Measurements from ENCODE around the gene ANKRD33.

The ANKRD33 gene

DNA sequence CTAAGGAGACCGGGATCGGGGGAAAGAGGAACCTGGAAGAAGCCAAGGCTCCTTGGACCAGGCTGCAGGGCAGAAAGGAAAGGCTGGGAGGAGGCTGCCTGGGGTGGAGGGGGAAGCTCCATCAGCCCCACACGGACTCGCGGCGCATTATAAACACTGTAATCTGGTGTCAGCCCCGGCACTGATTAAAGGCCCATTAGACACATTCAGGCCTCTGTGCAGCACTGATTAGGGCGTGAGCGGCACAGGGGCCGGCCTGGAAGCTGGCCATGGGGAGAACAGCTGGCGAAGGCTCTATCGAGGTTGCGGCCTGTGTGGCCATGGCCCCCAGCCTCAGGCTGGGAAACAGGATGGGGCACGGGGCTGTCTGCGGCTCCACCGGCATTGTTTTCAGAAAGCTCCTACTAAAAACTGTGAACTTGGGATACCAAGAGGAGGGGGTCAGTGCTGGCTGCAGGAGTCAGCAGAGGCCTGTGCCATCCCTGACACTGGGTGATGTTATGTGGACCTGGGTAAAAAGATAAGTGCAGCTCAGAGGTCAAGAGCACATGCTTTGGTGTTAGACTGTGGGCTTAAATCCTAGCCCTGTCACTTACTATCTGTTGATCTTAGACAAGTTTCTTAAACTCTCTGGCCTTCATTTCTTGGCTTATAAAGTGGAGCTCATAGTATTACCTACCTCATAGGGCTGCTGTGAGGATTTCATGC, 30.0 kb downstream of the ANKRD33 start:
- Histone ChIP-seq H3K4ac (ENCODE audit: low read depth, low read length) (no peak overlapping the region), H2AK5ac (ENCODE audit: low read length) (no peak overlapping the region), H3K4me2 (ENCODE audit: low read length) (no peak overlapping the region), H3K18ac (ENCODE audit: low read length) (no peak overlapping the region), H3K27me3 (ENCODE audit: insufficient read depth, low read length, poor library complexity) (no peaks in the 10 kb centered on the region), H3K9ac (ENCODE audit: low read length) (peak overlapping the region; percentile 12), H3K23ac (ENCODE audit: low read length) (no peak overlapping the region), H2BK5ac (ENCODE audit: low read length) (no peak overlapping the region), H4K5ac (ENCODE audit: low read length) (no peak overlapping the region), H4K8ac (ENCODE audit: low read depth, low read length) (no peak overlapping the region), H3K4me3 (ENCODE audit: low read length) (no peak overlapping the region), H3K79me2 (ENCODE audit: control insufficient read depth, insufficient read depth, low read length) (no peaks in the 10 kb centered on the region), H2BK120ac (ENCODE audit: low read depth, low read length) (no peak overlapping the region), H3K27ac (ENCODE audit: low read depth, low read length) (no peak overlapping the region), H3K4me1 (ENCODE audit: control insufficient read depth, low read depth, low read length) (peaks cover 2% of the 10 kb centered on the region), H2BK15ac (replicated peaks; ENCODE audit: low read depth) (no peak overlapping the region), H3K79me1 (ENCODE audit: low read length) (no peaks in the 10 kb centered on the region), H3K36me3 (ENCODE audit: control insufficient read depth, insufficient read depth, low read length) (no peaks in the 10 kb centered on the region), H3K56ac (ENCODE audit: low read length) (peak overlapping the region; percentile 67)
- WGBS (ENCODE audit: extremely low coverage, insufficient coverage, low lambda C conversion rate), result no CpG with 5 or more reads among the region's 16 CpGs
- DNase-seq, result no peak

DNA sequence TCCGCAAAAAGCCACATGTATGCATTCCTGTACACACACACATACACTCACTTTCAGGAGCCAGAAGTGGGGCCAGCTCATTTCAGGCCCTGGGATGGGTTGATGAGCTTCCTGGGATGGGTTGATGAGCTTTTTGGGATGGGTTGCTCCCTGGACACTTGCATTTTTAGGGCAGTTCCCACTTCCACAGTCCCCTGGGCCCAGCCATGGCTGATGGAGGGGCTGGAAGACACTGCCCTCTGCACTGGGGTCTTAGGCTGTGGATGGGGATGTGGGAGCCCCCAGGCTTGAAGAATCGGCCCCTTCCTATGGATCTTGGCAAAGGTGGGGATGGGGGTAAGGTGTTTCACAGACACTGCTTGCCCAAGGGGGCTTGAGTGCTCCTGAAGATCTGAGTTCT, 32.1 kb downstream of the ANKRD33 start:
- no peaks in the 10 kb centered on the region for H3K79me1 ChIP-seq (ENCODE audit: low read length)
- H2BK5ac ChIP-seq (ENCODE audit: low read length), result no peak overlapping the region
- no peak overlapping the region for H4K8ac ChIP-seq (ENCODE audit: low read depth, low read length)
- H2BK15ac ChIP-seq (replicated peaks; ENCODE audit: low read depth), result no peak overlapping the region
- no peak overlapping the region for H3K56ac ChIP-seq (ENCODE audit: low read length)
- no peak overlapping the region for H3K27ac ChIP-seq (ENCODE audit: low read depth, low read length)
- no peak overlapping the region for H3K18ac ChIP-seq (ENCODE audit: low read length)
- H3K36me3 ChIP-seq (ENCODE audit: control insufficient read depth, insufficient read depth, low read length), result no peaks in the 10 kb centered on the region
- no peaks in the 10 kb centered on the region for H3K79me2 ChIP-seq (ENCODE audit: control insufficient read depth, insufficient read depth, low read length)
- H3K4me1 ChIP-seq (ENCODE audit: control insufficient read depth, low read depth, low read length), result peaks cover 7% of the 10 kb centered on the region
- H2AK5ac ChIP-seq (ENCODE audit: low read length), result no peak overlapping the region
- no peak overlapping the region for H3K4me2 ChIP-seq (ENCODE audit: low read length)
- no peak overlapping the region for H4K5ac ChIP-seq (ENCODE audit: low read length)
- no CpG with 5 or more reads among the region's 2 CpGs for WGBS (ENCODE audit: extremely low coverage, insufficient coverage, low lambda C conversion rate)
- H3K27me3 ChIP-seq (ENCODE audit: insufficient read depth, low read length, poor library complexity), result no peaks in the 10 kb centered on the region
- H3K23ac ChIP-seq (ENCODE audit: low read length), result no peak overlapping the region
- no peak overlapping the region for H3K9ac ChIP-seq (ENCODE audit: low read length)
- H2BK120ac ChIP-seq (ENCODE audit: low read depth, low read length), result no peak overlapping the region
- no peak for DNase-seq
- H3K4me3 ChIP-seq (ENCODE audit: low read length), result no peak overlapping the region
- H3K4ac ChIP-seq (ENCODE audit: low read depth, low read length), result no peak overlapping the region

- no peak overlapping the region for H4K8ac ChIP-seq (ENCODE audit: low read depth, low read length)
Observed at GRCh38 chr12:51921017-51921725, 33.3 kb downstream of the ANKRD33 start.

GRCh38 chr12:51922146-51922545, 34.2 kb downstream of the ANKRD33 start:
- H3K9ac ChIP-seq (ENCODE audit: low read length), result no peak overlapping the region
- H3K79me1 ChIP-seq (ENCODE audit: low read length), result no peaks in the 10 kb centered on the region
- H3K27ac ChIP-seq (ENCODE audit: low read depth, low read length), result no peak overlapping the region
- H3K27me3 ChIP-seq (ENCODE audit: insufficient read depth, low read length, poor library complexity), result no peaks in the 10 kb centered on the region
- no peaks in the 10 kb centered on the region for H3K79me2 ChIP-seq (ENCODE audit: control insufficient read depth, insufficient read depth, low read length)
- H3K4me2 ChIP-seq (ENCODE audit: low read length), result no peak overlapping the region
- H3K4me1 ChIP-seq (ENCODE audit: control insufficient read depth, low read depth, low read length), result peaks cover 17% of the 10 kb centered on the region
- no peak overlapping the region for H4K5ac ChIP-seq (ENCODE audit: low read length)
- WGBS (ENCODE audit: extremely low coverage, insufficient coverage, low lambda C conversion rate), result no CpG with 5 or more reads among the region's 2 CpGs
- H2AK5ac ChIP-seq (ENCODE audit: low read length), result no peak overlapping the region
- no peak for DNase-seq
- no peak overlapping the region for H3K4ac ChIP-seq (ENCODE audit: low read depth, low read length)
- H3K23ac ChIP-seq (ENCODE audit: low read length), result no peak overlapping the region
- H2BK120ac ChIP-seq (ENCODE audit: low read depth, low read length), result no peak overlapping the region
- no peaks in the 10 kb centered on the region for H3K36me3 ChIP-seq (ENCODE audit: control insufficient read depth, insufficient read depth, low read length)
- H4K8ac ChIP-seq (ENCODE audit: low read depth, low read length), result no peak overlapping the region
- H3K4me3 ChIP-seq (ENCODE audit: low read length), result no peak overlapping the region
- H3K56ac ChIP-seq (ENCODE audit: low read length), result no peak overlapping the region
- H3K18ac ChIP-seq (ENCODE audit: low read length), result no peak overlapping the region
- H2BK5ac ChIP-seq (ENCODE audit: low read length), result no peak overlapping the region
- no peak overlapping the region for H2BK15ac ChIP-seq (replicated peaks; ENCODE audit: low read depth)

More at GRCh38 chr12:51921017-51921725, 33.3 kb downstream of the ANKRD33 start:
- Histone ChIP-seq H3K56ac (ENCODE audit: low read length) (peak overlapping the region; percentile 9), H3K79me2 (ENCODE audit: control insufficient read depth, insufficient read depth, low read length) (no peaks in the 10 kb centered on the region), H3K4me3 (ENCODE audit: low read length) (no peak overlapping the region), H3K4me1 (ENCODE audit: control insufficient read depth, low read depth, low read length) (peaks cover 14% of the 10 kb centered on the region), H3K79me1 (ENCODE audit: low read length) (no peaks in the 10 kb centered on the region), H3K18ac (ENCODE audit: low read length) (no peak overlapping the region), H2AK5ac (ENCODE audit: low read length) (no peak overlapping the region), H2BK5ac (ENCODE audit: low read length) (no peak overlapping the region), H3K27ac (ENCODE audit: low read depth, low read length) (no peak overlapping the region), H2BK120ac (ENCODE audit: low read depth, low read length) (no peak overlapping the region), H3K4ac (ENCODE audit: low read depth, low read length) (no peak overlapping the region), H3K36me3 (ENCODE audit: control insufficient read depth, insufficient read depth, low read length) (no peaks in the 10 kb centered on the region), H3K27me3 (ENCODE audit: insufficient read depth, low read length, poor library complexity) (no peaks in the 10 kb centered on the region), H3K23ac (ENCODE audit: low read length) (no peak overlapping the region), H3K9ac (ENCODE audit: low read length) (peak overlapping the region; percentile 14), H2BK15ac (replicated peaks; ENCODE audit: low read depth) (no peak overlapping the region), H4K5ac (ENCODE audit: low read length) (no peak overlapping the region), H3K4me2 (ENCODE audit: low read length) (no peak overlapping the region)
- no CpG with 5 or more reads among the region's 7 CpGs for WGBS (ENCODE audit: extremely low coverage, insufficient coverage, low lambda C conversion rate)
- DNase-seq, result no peak

DNA sequence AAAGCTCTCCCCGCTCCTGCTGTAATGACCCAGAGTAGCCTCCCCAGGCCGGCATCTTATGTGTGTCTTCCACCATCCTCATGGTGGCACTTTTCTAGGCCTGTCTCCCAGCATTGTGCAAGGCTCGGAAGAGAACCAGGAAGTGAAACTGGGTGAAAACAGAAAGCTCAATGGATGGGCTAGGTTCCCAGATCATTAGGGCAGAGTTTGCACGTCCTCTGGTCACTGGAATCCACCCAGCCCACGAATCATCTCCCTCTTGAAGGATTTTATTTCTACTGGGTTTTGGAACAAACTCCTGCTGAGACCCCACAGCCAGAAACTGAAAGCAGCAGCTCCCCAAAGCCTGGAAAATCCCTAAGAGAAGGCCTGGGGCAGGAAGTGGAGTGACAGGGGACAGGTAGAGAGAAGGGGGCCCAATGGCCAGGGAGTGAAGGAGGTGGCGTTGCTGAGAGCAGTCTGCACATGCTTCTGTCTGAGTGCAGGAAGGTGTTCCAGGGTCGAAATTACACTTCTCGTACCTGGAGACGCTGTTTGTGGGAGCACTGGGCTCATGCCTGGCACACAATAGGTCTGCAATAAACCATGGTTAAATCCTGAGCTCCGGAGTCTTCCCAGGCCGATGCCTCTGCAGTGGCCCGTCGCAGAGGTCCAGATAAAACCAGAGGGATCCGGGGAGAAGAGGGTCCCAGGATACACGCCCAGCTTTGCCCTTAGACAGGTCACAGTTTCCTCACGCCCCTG, 35.0 kb downstream of the ANKRD33 start:
- Histone ChIP-seq H3K4me1 (ENCODE audit: control insufficient read depth, low read depth, low read length) (peaks cover 17% of the 10 kb centered on the region), H2AK5ac (ENCODE audit: low read length) (no peak overlapping the region), H2BK5ac (ENCODE audit: low read length) (no peak overlapping the region), H3K4ac (ENCODE audit: low read depth, low read length) (no peak overlapping the region), H3K27ac (ENCODE audit: low read depth, low read length) (no peak overlapping the region), H3K79me2 (ENCODE audit: control insufficient read depth, insufficient read depth, low read length) (no peaks in the 10 kb centered on the region), H3K4me3 (ENCODE audit: low read length) (no peak overlapping the region), H4K8ac (ENCODE audit: low read depth, low read length) (no peak overlapping the region), H3K27me3 (ENCODE audit: insufficient read depth, low read length, poor library complexity) (no peaks in the 10 kb centered on the region), H2BK15ac (replicated peaks; ENCODE audit: low read depth) (no peak overlapping the region), H3K56ac (ENCODE audit: low read length) (peak overlapping the region; percentile 8), H3K23ac (ENCODE audit: low read length) (no peak overlapping the region), H3K4me2 (ENCODE audit: low read length) (no peak overlapping the region), H4K5ac (ENCODE audit: low read length) (no peak overlapping the region), H3K79me1 (ENCODE audit: low read length) (no peaks in the 10 kb centered on the region), H2BK120ac (ENCODE audit: low read depth, low read length) (no peak overlapping the region), H3K9ac (ENCODE audit: low read length) (no peak overlapping the region), H3K18ac (ENCODE audit: low read length) (no peak overlapping the region), H3K36me3 (ENCODE audit: control insufficient read depth, insufficient read depth, low read length) (no peaks in the 10 kb centered on the region)
- no peak for DNase-seq
- no CpG with 5 or more reads among the region's 16 CpGs for WGBS (ENCODE audit: extremely low coverage, insufficient coverage, low lambda C conversion rate)
